H54 (cell line): ENCODE data around the gene TMF1.
A peak's percentile ranks its signal among the peaks of the same experiment; 100 is the strongest.

Source experiments
- DNase-seq: peaks from one replicate; pipeline ENCODE4 v3.0.0; 2011; ENCODE audit warnings: low spot score, mixed read lengths; ENCODE audit not compliant: insufficient read length
- FAIRE-seq: peaks from 3 replicates; lab custom pipeline; 2011; peaks lifted over from hg19 to GRCh38; lab: Jason Lieb, UNC
- POLR2A ChIP-seq: IDR thresholded peaks from 2 replicates; pipeline ENCODE4 v1.6.1; 2011; ENCODE audit warnings: low read depth, mild to moderate bottlenecking, low read length

Gene TMF1

GRCh38 chr3:68996356-68996995, 55.7 kb downstream of the TMF1 start:
- DNase-seq (no peak), FAIRE-seq (peak; percentile 64)
- TF ChIP-seq POLR2A, result no peak

DNA sequence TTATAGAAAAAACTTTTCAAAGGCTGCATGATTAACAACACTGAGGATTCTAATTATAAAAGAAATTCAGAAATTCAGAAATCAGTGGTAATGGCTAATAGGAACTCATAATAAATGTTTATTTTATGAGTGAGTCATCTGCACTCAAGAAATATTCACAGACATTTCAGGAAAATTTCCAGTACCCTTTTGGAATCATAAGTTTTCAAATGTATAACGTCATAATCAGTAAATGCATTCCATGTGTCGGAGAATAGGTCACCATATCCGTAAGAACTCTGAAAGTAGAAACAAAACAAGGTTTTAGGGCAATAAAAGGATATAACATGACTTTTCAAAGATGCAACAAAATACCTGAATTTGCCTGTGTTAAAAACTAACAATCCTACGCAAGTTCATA, 63.4 kb downstream of the TMF1 start:
- TF ChIP-seq POLR2A, result no peak
- FAIRE-seq, result no peak
- no peak for DNase-seq

- TF ChIP-seq POLR2A, result no peak
- DNase-seq (no peak), FAIRE-seq (no peak)
Measured at GRCh38 chr3:68987322-68987721, 64.8 kb downstream of the TMF1 start.

- no peak for TF ChIP-seq POLR2A
- FAIRE-seq, result no peak
- no peak for DNase-seq
Measured at GRCh38 chr3:68986496-68987208, 65.5 kb downstream of the TMF1 start.

- DNase-seq, result no peak
- TF ChIP-seq POLR2A, result no peak
- no peak for FAIRE-seq
Measured at GRCh38 chr3:68985146-68985790, 66.9 kb downstream of the TMF1 start.

DNA sequence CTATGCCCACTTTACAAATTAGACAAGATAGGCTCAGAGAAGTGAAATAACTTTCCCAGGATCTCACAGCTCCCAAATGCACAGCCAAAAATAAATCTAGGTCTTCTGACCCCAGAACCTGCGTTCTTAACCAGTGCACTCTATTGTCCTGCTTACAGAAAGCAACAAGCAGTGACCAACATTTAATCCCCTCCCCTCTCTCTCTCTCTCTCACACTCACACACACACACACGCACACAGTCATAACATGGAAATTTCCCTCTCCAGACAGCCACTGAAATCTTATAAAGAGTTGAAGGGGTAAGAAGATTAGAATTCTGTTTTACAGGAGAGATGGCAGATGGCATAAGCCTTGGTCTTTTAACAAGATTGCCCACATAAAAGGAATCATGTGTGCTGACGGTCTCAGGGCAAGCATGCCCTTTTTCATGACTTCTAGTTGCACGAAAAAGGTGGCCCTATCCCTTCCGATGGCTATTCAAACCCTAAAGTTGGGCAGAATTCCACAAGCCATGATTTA, 68.1 kb downstream of the TMF1 start:
- FAIRE-seq, result no peak
- TF ChIP-seq POLR2A, result no peak

DNA sequence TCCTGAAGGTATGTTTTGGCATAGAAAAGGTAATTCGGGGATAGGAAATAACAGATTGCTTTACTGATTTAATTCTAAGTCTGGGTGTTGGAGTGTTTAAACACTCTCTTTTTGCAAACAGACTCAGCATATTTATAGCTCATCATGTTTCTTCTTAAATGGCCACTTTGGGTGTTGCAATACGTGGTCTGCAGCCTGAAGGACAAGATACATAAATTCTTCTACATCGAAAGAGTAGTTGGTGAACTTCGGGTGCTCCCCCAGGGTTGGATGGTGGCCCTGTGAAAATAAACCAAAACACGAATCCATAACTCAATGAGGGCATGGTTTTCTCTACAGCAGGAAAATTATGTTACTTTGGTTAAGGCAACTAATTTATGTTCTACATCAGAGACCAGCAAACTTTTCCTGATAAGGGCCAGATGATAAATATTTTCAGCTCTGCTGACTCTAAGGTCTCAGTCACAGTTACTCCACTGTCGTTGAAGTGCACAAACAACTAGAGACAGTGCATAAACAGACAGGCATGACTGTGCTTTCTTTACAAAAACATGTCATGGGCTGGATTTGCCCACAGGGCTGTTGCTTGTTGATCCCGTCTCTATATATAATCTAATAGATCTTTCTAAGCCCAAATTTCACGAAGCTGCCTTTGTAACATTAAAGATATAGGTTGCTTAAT, 74.5 kb downstream of the TMF1 start:
- TF ChIP-seq POLR2A, result no peak
- DNase-seq (no peak), FAIRE-seq (no peak)

More for the DNA sequence above, 68.1 kb downstream of the TMF1 start:
- no peak for DNase-seq

DNA sequence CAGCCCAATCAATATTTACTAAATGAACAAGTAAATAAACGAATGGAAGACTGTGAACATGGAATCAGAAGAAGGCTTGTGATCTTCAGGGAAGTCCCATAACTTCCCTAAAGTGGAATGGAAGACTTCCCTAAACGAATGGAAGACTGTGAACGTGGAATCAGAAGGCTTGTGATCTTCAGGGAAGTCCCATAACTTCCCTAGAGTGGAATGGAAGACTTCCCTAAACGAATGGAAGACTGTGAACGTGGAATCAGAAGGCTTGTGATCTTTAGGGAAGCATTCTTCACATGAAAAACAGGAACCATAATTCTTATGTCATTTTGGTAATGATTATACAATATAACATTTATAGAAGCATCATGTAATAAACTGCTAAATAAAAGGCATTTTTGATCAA, 77.4 kb downstream of the TMF1 start:
- TF ChIP-seq POLR2A, result no peak
- FAIRE-seq (peak; percentile 45), DNase-seq (no peak)

- no peak for TF ChIP-seq POLR2A
- DNase-seq (no peak), FAIRE-seq (no peak)
Measured at GRCh38 chr3:68973639-68974038, 78.5 kb downstream of the TMF1 start.

- FAIRE-seq (peak; percentile 83), DNase-seq (peak; percentile 38)
- no peak for TF ChIP-seq POLR2A
Measured at GRCh38 chr3:68972358-68972979, 79.7 kb downstream of the TMF1 start.
